ENCODE measurements around the gene CDH4. TPM values are rescaled to one million over a fixed set of nuclear protein-coding genes. Genes with fewer than 3 reads are reported as not detected.

The CDH4 gene
- total RNA-seq, 2 donors from 2014 or later, result not detected

DNA sequence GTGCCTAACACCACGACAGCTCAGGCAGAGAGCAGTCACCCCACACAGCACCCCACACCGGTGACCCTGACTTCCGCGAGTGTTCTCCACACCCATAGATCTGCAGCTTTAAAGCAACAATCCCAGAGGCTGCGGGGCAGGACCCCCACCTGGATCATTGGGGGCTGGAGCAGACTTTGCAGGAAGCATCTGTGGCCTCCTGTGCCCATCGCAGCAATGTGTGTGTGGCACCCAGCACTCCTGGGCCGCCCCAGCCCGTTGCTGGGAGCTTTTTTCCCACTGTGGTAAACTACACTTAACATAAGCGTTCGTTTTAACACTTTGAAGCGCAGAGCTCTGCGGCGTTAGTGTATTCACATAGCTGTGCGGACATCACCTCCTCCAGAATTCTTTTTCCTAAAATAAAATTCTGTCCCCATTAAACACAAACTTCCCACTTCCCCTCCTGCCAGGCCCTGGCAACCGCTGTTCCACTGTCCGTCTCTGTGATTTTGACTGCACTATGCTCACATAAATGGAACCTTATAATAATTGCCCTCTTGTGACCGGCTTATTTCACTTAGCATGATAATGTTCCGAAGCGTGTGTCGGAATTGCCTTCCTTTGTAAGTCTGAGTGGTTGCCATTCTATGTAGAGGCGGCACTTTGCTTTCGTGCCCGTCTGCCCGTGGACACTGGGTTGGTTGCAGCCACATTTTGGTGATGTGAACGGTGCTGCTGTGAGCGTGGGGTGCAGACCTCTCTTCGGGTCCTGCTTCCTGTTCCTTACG lies 382.5 kb downstream of the CDH4 start:
- H3K36me3 Mint-ChIP-seq, result no peaks in the 10 kb centered on the region
- no peak overlapping the region for H3K4me3 Mint-ChIP-seq
- no peaks in the 10 kb centered on the region for H3K27me3 Mint-ChIP-seq
- ATAC-seq, result peak in 1 of 2 donors; percentile 12
- peak; percentile 49 for DNase-seq (ENCODE audit: low spot score)
- no peak overlapping the region for H3K27ac Mint-ChIP-seq
- no peaks in the 10 kb centered on the region for H3K4me1 Mint-ChIP-seq (ENCODE audit: low read depth in 2 of 2)
- H3K9me3 Mint-ChIP-seq, result peaks cover 3% of the 10 kb centered on the region

GRCh38 chr20:61635721-61636455 lies 383.8 kb downstream of the CDH4 start:
- no peaks in the 10 kb centered on the region for H3K4me1 Mint-ChIP-seq (ENCODE audit: low read depth in 2 of 2)
- no peak for ATAC-seq
- no peak overlapping the region for H3K4me3 Mint-ChIP-seq
- no peak overlapping the region for H3K27ac Mint-ChIP-seq
- no peaks in the 10 kb centered on the region for H3K36me3 Mint-ChIP-seq
- H3K9me3 Mint-ChIP-seq, result peaks cover 3% of the 10 kb centered on the region
- peaks cover 0 to 4% of the 10 kb centered on the region in 2 donors for H3K27me3 Mint-ChIP-seq
- DNase-seq (ENCODE audit: low spot score), result peak; percentile 28

GRCh38 chr20:61636531-61637116 lies 384.6 kb downstream of the CDH4 start:
- Mint-ChIP-seq H3K9me3 (peaks cover 3% of the 10 kb centered on the region), H3K4me3 (no peak overlapping the region), H3K4me1 (ENCODE audit: low read depth in 2 of 2) (no peaks in the 10 kb centered on the region), H3K36me3 (no peaks in the 10 kb centered on the region), H3K27me3 (peaks cover 0 to 4% of the 10 kb centered on the region in 2 donors), H3K27ac (no peak overlapping the region)
- ATAC-seq (no peak), DNase-seq (ENCODE audit: low spot score) (peak; percentile 37)

GRCh38 chr20:61638802-61639585 lies 386.9 kb downstream of the CDH4 start:
- Mint-ChIP-seq H3K4me3 (no peak overlapping the region), H3K4me1 (ENCODE audit: low read depth in 2 of 2) (no peaks in the 10 kb centered on the region), H3K27me3 (peaks cover 0 to 4% of the 10 kb centered on the region in 2 donors), H3K36me3 (no peaks in the 10 kb centered on the region), H3K9me3 (no peaks in the 10 kb centered on the region), H3K27ac (no peak overlapping the region)
- ATAC-seq, result no peak
- no peak for DNase-seq (ENCODE audit: low spot score)

DNA sequence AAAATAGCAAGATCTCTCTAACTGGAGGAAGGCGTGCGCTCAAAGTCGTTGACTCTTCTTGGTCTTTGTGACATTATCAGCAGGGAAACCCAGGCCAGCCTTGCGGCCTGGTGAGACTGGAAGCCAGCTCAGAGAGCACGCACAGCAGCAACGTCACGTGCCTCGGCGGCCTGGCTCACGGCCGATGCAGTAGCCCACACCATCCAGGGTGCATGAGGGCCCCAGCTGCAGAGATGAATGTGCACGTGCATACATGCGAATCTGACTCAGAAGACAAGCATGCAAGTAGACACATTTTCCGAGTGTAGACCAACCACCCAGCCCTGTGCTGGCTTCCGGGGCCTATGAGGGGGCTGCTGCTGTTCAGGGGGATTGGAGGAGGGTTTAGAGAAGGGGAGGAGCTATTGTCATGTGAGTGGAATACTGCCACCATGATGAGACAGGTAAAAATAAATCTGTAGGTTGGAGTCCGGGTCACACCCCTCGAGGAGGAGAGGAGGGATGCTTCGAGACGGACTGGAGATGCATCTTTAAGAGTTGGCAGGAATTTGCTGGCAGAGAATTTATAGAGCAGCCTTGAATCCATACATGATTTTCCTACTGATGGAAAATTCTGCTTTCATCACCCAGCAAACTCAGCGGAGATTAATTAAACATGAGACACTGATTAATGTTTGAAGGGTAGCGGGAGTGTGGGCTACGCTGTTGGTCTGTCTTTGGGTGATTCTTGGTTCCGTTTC lies 388.2 kb downstream of the CDH4 start:
- Mint-ChIP-seq H3K36me3 (no peaks in the 10 kb centered on the region), H3K27me3 (peaks cover 0 to 4% of the 10 kb centered on the region in 2 donors), H3K9me3 (no peaks in the 10 kb centered on the region), H3K4me3 (no peak overlapping the region), H3K27ac (no peak overlapping the region), H3K4me1 (ENCODE audit: low read depth in 2 of 2) (no peaks in the 10 kb centered on the region)
- DNase-seq (ENCODE audit: low spot score) (no peak), ATAC-seq (no peak)

GRCh38 chr20:61640871-61641245 lies 388.8 kb downstream of the CDH4 start:
- Mint-ChIP-seq H3K9me3 (no peaks in the 10 kb centered on the region), H3K27me3 (peaks cover 0 to 4% of the 10 kb centered on the region in 2 donors), H3K4me3 (no peak overlapping the region), H3K36me3 (no peaks in the 10 kb centered on the region), H3K27ac (no peak overlapping the region), H3K4me1 (ENCODE audit: low read depth in 2 of 2) (no peaks in the 10 kb centered on the region)
- ATAC-seq (no peak), DNase-seq (ENCODE audit: low spot score) (no peak)

- DNase-seq (ENCODE audit: low spot score), result no peak
- Mint-ChIP-seq H3K36me3 (no peaks in the 10 kb centered on the region), H3K4me3 (no peak overlapping the region), H3K9me3 (no peaks in the 10 kb centered on the region), H3K27ac (no peak overlapping the region), H3K27me3 (peaks cover 0 to 4% of the 10 kb centered on the region in 2 donors), H3K4me1 (ENCODE audit: low read depth in 2 of 2) (no peaks in the 10 kb centered on the region)
- ATAC-seq, result no peak
These were observed 391.8 kb downstream of the CDH4 start for GRCh38 chr20:61643656-61644377.

GRCh38 chr20:61644378-61645076 lies 392.5 kb downstream of the CDH4 start:
- Mint-ChIP-seq H3K27me3 (peaks cover 0 to 4% of the 10 kb centered on the region in 2 donors), H3K27ac (no peak overlapping the region), H3K4me1 (ENCODE audit: low read depth in 2 of 2) (no peaks in the 10 kb centered on the region), H3K4me3 (no peak overlapping the region), H3K9me3 (no peaks in the 10 kb centered on the region), H3K36me3 (no peaks in the 10 kb centered on the region)
- DNase-seq (ENCODE audit: low spot score) (no peak), ATAC-seq (no peak)

DNA sequence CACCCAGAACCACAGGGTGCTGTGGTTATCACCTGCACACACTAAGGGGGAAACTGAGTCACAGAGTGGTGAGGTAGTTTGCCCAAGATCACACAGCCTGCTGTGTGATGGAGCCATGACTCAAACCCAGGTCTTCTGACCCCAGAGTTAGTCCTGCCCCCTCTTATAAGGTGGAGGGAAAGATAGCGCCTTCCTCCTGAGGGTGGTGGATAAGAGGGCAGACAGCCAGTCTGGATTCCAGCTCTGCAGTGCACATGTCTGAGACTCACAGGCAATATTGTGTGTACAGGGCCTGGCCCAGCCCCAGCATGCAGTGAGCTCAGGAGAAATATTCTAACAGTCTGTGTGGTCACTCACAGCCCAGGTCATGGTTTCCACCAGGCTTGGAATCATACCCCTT lies 393.7 kb downstream of the CDH4 start:
- DNase-seq (ENCODE audit: low spot score) (no peak), ATAC-seq (no peak)
- H3K9me3 Mint-ChIP-seq, result no peaks in the 10 kb centered on the region
- no peak overlapping the region for H3K4me3 Mint-ChIP-seq
- no peaks in the 10 kb centered on the region for H3K4me1 Mint-ChIP-seq (ENCODE audit: low read depth in 2 of 2)
- H3K27me3 Mint-ChIP-seq, result no peaks in the 10 kb centered on the region
- H3K36me3 Mint-ChIP-seq, result no peaks in the 10 kb centered on the region
- no peak overlapping the region for H3K27ac Mint-ChIP-seq

DNA sequence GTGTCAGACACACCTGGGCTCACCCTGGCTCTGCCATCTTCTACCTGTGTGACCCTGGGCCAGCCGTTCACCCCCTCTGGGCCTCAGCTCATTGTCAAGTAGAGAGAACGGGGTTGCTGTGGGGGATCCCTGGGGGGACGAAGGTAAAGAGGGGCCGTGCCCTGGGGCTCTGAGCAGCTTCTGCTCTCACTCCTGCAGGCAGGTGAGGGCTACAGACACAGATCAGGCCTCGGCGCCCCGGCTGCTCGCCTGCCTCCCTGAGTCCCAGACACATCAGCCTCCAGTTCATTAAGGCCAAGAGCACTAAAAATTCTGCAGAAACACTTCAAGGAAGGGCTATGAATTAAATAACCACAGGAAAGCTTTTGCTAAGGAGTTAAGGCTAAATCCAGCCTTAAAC lies 394.4 kb downstream of the CDH4 start:
- no peaks in the 10 kb centered on the region for H3K9me3 Mint-ChIP-seq
- no peak overlapping the region for H3K27ac Mint-ChIP-seq
- DNase-seq (ENCODE audit: low spot score) (no peak), ATAC-seq (no peak)
- no peaks in the 10 kb centered on the region for H3K27me3 Mint-ChIP-seq
- no peaks in the 10 kb centered on the region for H3K36me3 Mint-ChIP-seq
- no peak overlapping the region for H3K4me3 Mint-ChIP-seq
- H3K4me1 Mint-ChIP-seq (ENCODE audit: low read depth in 2 of 2), result no peaks in the 10 kb centered on the region

DNA sequence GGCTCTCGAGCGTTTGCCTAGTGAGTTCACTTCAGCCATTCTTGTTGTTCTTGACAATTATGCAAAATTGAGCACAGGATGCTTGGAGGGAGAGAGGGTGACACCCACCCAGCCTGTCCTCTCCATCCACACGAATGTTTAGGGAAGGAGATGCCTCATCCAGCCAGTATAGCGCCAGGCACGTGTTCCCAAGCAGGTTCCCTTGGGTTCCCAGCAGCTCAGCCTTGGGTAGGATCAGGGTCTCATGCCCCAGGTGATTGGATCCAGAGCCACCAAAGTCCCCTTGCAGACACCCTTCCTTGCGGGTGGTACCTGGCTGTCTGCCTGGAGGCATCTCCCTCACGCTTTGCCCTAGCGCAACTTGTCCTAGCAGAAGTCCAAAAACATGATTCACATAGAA lies 394.9 kb downstream of the CDH4 start:
- Mint-ChIP-seq H3K27ac (no peak overlapping the region), H3K4me1 (ENCODE audit: low read depth in 2 of 2) (no peaks in the 10 kb centered on the region), H3K9me3 (no peaks in the 10 kb centered on the region), H3K4me3 (no peak overlapping the region), H3K27me3 (no peaks in the 10 kb centered on the region), H3K36me3 (no peaks in the 10 kb centered on the region)
- DNase-seq (ENCODE audit: low spot score) (no peak), ATAC-seq (no peak)

- no peaks in the 10 kb centered on the region for H3K4me1 Mint-ChIP-seq (ENCODE audit: low read depth in 2 of 2)
- no peak for DNase-seq (ENCODE audit: low spot score)
- no peaks in the 10 kb centered on the region for H3K27me3 Mint-ChIP-seq
- no peak overlapping the region for H3K4me3 Mint-ChIP-seq
- H3K36me3 Mint-ChIP-seq, result no peaks in the 10 kb centered on the region
- no peaks in the 10 kb centered on the region for H3K9me3 Mint-ChIP-seq
- no peak overlapping the region for H3K27ac Mint-ChIP-seq
- ATAC-seq, result no peak
These were observed 395.6 kb downstream of the CDH4 start for GRCh38 chr20:61647702-61648101.

All from natural killer cell treated with Interleukin-12 subunit alpha and Interleukin-12 subunit beta and Interleukin-15 and Interleukin-18, amount 100 ng/mL, for 72 hours (primary cell).